Activated naive CD4-positive, alpha-beta T cell treated with anti-CD3 and anti-CD28 coated beads, Interleukin-2, amount 50 U/mL, for 72 hours (primary cell): ENCODE results near the gene VWA2. TPM values are rescaled to one million over a fixed set of nuclear protein-coding genes. Genes with fewer than 3 reads are reported as not detected.
A peak's percentile ranks its signal among the peaks of the same experiment; 100 is the strongest.

Source experiments
- ATAC-seq, 2 donors: fragments of 150-1000 bp; cut with Tn5 transposase; 2 replicates each; pipeline ENCODE4 v1.10.0; 2021; ENCODE audit warnings: mild to moderate bottlenecking in 2 of 2, moderate library complexity in 2 of 2
- DNase-seq, 2 donors: peaks; one replicate each; pipeline ENCODE4 v3.0.0; 2021 to 2022; ENCODE audit warnings: low spot score in 2 of 2
- H3K27ac Mint-ChIP-seq, 2 donors: one replicate each; pipeline ENCODE4 v1.8.0; 2022; ENCODE audit warnings: mild to moderate bottlenecking in 2 of 2, mixed read lengths in 2 of 2
- H3K36me3 Mint-ChIP-seq, 2 donors: one replicate each; pipeline ENCODE4 v1.8.0; 2022; ENCODE audit warnings: mixed read lengths in 2 of 2
- H3K9me3 Mint-ChIP-seq, 2 donors: one replicate each; pipeline ENCODE4 v1.8.0; 2022; ENCODE audit warnings: mixed read lengths in 2 of 2
- total RNA-seq, 2 donors: library from RNA; stranded (reverse); gene quantifications; one replicate each; pipeline ENCODE4 v1.2.3, GENCODE V29; 2022

VWA2 gene
- total RNA-seq, 2 donors from 2014 or later: 0.08 TPM; not detected in 1

DNA sequence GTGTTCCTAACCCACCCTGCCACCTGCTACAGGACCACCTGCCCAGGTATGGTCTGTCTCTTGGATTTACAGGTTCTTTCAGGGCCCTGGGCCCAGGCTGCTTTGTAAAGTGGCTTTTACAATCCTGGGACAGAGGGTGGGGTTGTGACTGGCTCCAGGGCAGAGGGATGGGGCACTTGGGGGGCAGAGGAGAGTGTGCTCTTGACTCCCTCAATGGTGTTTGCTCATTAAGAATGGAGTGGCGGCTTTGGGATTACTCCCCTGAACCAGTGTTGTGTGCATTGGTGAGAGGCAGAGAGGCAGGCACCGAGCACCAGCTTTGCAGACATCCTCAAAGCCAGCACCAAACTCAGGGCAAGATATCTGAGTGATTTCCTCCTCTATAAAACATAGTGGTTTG is 43.5 kb downstream of the VWA2 start:
- Mint-ChIP-seq H3K9me3 (no peaks in the 10 kb centered on the region), H3K27ac (no peak overlapping the region), H3K36me3 (no peaks in the 10 kb centered on the region)
- DNase-seq: no peak
- no peak for ATAC-seq

DNA sequence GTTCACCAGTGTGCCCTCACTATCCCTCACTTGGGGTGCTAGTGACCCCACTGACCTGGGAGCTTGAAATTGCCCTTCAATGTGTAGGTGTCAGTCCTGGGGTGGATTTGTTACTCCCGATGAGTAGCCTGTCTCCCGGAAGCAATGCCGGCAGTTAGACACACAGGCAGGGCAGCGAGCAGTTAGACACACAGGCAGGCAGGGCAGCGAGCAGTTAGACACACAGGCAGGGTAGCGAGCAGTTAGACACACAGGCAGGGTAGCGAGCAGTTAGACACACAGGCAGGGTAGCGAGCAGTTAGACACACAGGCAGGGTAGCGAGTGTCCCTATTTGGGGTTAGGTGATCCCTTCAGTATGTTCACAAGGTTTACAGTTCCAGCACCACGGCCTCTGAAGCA is 44.0 kb downstream of the VWA2 start:
- Mint-ChIP-seq H3K9me3 (no peaks in the 10 kb centered on the region), H3K27ac (no peak overlapping the region), H3K36me3 (no peaks in the 10 kb centered on the region)
- ATAC-seq (no peak), DNase-seq (no peak)

- Mint-ChIP-seq H3K36me3 (no peaks in the 10 kb centered on the region), H3K9me3 (no peaks in the 10 kb centered on the region), H3K27ac (no peak overlapping the region)
- DNase-seq (no peak), ATAC-seq (no peak)
Observed at GRCh38 chr10:114283535-114284234, 44.6 kb downstream of the VWA2 start.

GRCh38 chr10:114284346-114285071 is 45.5 kb downstream of the VWA2 start:
- no peaks in the 10 kb centered on the region for H3K9me3 Mint-ChIP-seq
- no peak for DNase-seq

GRCh38 chr10:114285961-114286441 is 46.9 kb downstream of the VWA2 start:
- no peaks in the 10 kb centered on the region for H3K9me3 Mint-ChIP-seq
- H3K27ac Mint-ChIP-seq: no peak overlapping the region
- DNase-seq (no peak), ATAC-seq (no peak)
- H3K36me3 Mint-ChIP-seq: no peaks in the 10 kb centered on the region

More at GRCh38 chr10:114284346-114285071, 45.5 kb downstream of the VWA2 start:
- Mint-ChIP-seq H3K27ac (no peak overlapping the region), H3K36me3 (no peaks in the 10 kb centered on the region)
- no peak for ATAC-seq

DNA sequence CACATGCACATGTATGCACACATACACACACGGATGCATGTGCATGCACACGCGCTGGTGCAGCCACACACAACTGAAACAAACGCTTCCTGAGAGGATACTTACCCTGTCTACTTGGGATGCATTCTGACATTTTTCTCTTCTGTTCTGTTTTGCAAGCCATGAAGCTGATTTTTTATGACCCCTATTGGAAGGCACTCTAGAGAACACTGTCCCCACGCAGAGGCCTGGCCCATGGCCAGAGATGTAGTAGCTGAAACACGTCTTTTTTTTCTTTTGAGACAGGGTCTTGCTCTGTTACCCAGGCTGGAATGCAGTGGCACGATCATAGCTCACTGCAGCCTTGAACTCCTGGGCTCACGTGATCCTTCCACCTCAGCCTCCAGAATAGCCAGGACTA is 47.9 kb downstream of the VWA2 start:
- Mint-ChIP-seq H3K27ac (no peak overlapping the region), H3K36me3 (no peaks in the 10 kb centered on the region), H3K9me3 (no peaks in the 10 kb centered on the region)
- DNase-seq (no peak), ATAC-seq (no peak)

GRCh38 chr10:114288424-114289095 is 49.5 kb downstream of the VWA2 start:
- DNase-seq: no peak
- ATAC-seq: no peak
- Mint-ChIP-seq H3K36me3 (no peaks in the 10 kb centered on the region), H3K9me3 (no peaks in the 10 kb centered on the region), H3K27ac (peak overlapping the region in 1 of 2 donors; percentile 70)

GRCh38 chr10:114289096-114289436 is 50.0 kb downstream of the VWA2 start:
- no peaks in the 10 kb centered on the region for H3K36me3 Mint-ChIP-seq
- DNase-seq (peak in 1 of 2 donors; percentile 45), ATAC-seq (no peak)
- no peak overlapping the region for H3K27ac Mint-ChIP-seq
- H3K9me3 Mint-ChIP-seq: no peaks in the 10 kb centered on the region

DNA sequence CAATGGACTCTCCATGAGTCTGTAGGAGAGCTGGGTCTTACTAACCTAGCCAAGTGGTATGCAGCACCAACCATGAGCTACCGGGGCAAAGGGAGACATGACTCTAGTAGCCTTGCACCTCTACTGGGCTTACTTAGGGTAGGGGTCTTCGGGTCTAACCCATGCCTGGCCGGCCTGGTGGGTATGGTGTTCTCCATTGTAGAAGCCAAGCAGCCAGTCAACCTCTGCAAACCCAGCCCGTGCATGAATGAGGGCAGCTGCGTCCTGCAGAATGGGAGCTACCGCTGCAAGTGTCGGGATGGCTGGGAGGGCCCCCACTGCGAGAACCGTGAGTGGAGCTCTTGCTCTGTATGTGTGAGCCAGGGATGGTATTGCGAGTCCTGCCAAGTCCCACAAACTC is 51.0 kb downstream of the VWA2 start:
- Mint-ChIP-seq H3K36me3 (peaks cover 0 to 8% of the 10 kb centered on the region in 2 donors), H3K27ac (peak overlapping the region in 1 of 2 donors; percentile 35), H3K9me3 (peaks cover 0 to 6% of the 10 kb centered on the region in 2 donors)
- peak in 1 of 2 donors; percentile 30 for DNase-seq
- ATAC-seq: no peak

- DNase-seq: peak in 1 of 2 donors; percentile 16
- peaks cover 8 to 18% of the 10 kb centered on the region in 2 donors for H3K36me3 Mint-ChIP-seq
- H3K27ac Mint-ChIP-seq: no peak overlapping the region
- H3K9me3 Mint-ChIP-seq: peaks cover 4 to 15% of the 10 kb centered on the region in 2 donors
- ATAC-seq: no peak
Observed at GRCh38 chr10:114291076-114291475, 52.0 kb downstream of the VWA2 start.

- H3K36me3 Mint-ChIP-seq: peaks cover 13 to 23% of the 10 kb centered on the region in 2 donors
- ATAC-seq: no peak
- peaks cover 9 to 18% of the 10 kb centered on the region in 2 donors for H3K9me3 Mint-ChIP-seq
- H3K27ac Mint-ChIP-seq: no peak overlapping the region
- DNase-seq: peak in 1 of 2 donors; percentile 6
Observed at GRCh38 chr10:114291516-114291915, 52.5 kb downstream of the VWA2 start.

DNA sequence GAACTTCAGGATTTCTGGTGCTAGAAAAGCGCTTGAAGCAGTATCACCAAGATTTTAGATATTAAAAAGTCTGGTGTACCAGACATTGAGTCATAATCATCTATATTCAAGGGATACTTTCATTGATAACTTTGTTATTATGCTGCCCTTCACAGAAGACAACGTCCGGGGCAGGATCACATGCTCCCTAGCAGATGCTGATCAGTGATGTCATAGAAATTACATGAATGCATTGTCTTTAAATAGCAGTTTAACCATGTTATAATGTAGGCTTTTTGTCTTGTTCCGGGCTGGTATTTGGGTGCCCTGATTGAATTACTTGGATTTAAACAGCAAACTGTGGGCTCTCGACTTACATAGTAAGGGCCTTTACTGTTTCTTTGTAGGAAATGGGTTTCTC is 54.0 kb downstream of the VWA2 start:
- no peak overlapping the region for H3K27ac Mint-ChIP-seq
- peaks cover 10 to 18% of the 10 kb centered on the region in 2 donors for H3K9me3 Mint-ChIP-seq
- ATAC-seq (no peak), DNase-seq (no peak)
- peaks cover 22 to 25% of the 10 kb centered on the region in 2 donors for H3K36me3 Mint-ChIP-seq

DNA sequence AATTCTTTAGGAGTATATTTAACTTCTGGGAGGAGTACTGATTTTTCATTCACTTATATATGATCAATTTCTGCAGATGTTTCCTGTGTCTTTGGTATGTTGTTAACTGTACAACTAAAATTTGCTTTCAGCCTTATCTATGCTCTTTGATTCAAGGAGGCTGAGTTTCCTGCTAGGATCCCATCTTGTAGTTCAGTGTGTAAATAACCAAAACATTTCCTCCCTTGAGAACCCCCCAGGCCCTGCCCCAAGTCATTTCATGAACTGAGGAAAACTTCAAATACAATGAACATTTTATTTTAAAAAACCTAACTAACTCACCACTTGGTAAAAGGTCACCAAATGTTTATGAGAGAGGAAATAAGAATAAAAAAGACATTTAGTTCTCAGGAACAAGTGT is 55.5 kb downstream of the VWA2 start:
- peaks cover 22 to 25% of the 10 kb centered on the region in 2 donors for H3K36me3 Mint-ChIP-seq
- DNase-seq: no peak
- no peak overlapping the region for H3K27ac Mint-ChIP-seq
- no peak for ATAC-seq
- peaks cover 10 to 18% of the 10 kb centered on the region in 2 donors for H3K9me3 Mint-ChIP-seq

DNA sequence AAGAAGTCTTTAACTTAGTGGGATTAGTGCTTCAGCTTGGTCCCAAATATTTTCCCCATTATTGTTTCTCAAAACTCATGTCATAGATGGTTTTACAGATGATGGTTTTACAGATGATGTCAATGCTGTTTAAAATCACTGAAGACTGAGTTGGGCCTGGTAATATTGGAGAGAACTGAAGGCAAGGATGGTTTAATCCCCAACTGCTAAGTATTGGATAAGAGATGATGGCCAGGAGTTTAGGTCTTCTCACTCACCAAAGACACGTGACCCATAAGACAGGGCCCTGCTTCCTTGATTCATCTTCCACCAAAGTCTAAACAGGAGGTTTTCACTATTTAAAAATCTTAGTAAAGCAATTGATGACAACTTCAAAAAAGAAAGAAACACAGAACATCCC is 56.3 kb downstream of the VWA2 start:
- Mint-ChIP-seq H3K27ac (no peak overlapping the region), H3K9me3 (peaks cover 10 to 18% of the 10 kb centered on the region in 2 donors), H3K36me3 (peaks cover 22 to 25% of the 10 kb centered on the region in 2 donors)
- no peak for DNase-seq
- ATAC-seq: no peak

DNA sequence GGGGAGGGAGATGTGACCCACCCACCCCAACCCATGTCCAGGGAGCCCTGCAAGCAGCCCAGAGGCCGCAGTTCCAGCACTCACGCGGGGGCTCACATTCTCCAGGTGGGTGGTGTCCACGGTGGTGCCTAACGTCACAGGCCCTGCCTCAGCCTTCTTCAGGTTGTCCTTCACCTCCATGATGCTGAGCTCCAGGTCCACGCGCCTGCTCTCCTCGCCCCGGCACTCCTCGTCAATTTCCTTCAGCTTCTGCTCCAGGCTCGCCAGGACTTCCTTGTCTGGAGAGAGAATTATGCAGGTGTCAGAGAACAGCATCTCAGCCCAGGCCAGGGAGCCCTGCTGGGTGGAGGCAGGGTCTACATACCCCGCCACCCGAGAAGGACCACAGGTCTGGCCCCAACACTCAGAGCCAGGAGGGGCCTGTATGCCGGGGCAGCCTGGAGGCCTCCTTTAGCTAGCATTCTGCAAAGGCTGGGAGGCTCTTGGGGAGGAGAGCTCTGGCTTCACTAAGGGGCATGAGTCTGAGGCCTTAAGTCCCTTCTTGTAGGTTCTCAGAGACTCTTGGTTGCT is 58.2 kb downstream of the VWA2 start:
- no peak overlapping the region for H3K27ac Mint-ChIP-seq
- ATAC-seq (no peak), DNase-seq (no peak)
- peaks cover 10 to 18% of the 10 kb centered on the region in 2 donors for H3K9me3 Mint-ChIP-seq
- peaks cover 22 to 25% of the 10 kb centered on the region in 2 donors for H3K36me3 Mint-ChIP-seq

GRCh38 chr10:114300036-114300645 is 61.1 kb downstream of the VWA2 start:
- no peak for DNase-seq
- Mint-ChIP-seq H3K9me3 (peaks cover 10 to 11% of the 10 kb centered on the region in 2 donors), H3K36me3 (peaks cover 16 to 22% of the 10 kb centered on the region in 2 donors), H3K27ac (peak overlapping the region in 1 of 2 donors; percentile 14)
- ATAC-seq: no peak
